ENCODE measurements around the gene HOGA1.

DNA sequence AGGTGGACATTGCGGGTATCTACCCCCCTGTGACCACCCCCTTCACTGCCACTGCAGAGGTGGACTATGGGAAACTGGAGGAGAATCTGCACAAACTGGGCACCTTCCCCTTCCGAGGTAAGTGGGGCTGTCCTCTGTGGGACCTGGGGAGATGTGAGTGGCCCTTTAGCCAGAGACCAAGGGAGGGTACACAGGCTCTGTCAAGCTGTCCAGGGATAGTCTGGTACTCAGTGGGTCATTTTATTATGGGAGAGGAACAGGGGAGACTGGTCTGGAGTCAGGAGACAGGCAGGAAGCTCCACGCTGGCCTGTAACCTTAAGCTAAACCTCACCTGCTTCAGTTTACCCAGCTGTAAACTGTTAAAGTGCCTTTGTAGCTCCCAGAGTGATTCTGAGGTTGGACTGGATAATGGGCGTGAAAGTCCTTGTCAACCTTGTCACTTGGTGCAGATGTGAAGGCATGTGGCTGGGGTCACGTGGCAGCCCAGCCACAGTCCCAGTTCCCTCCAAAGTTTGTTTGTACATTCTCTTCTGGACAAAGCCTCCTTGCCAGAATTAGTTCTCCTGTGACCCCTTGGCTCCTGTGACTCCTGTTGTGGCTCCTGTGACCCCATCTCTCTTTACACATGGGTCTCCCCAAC is 729 bp downstream of the HOGA1 start:
- TF ChIP-seq YY1 (IDR thresholded peaks at IDR 0.05; ENCODE audit: insufficient read depth, insufficient read length) (no peak), ZNF274 (IDR thresholded peaks at IDR 0.05; ENCODE audit: low read depth, low read length) (no peak), SUZ12 (IDR thresholded peaks at IDR 0.05; ENCODE audit: extremely low read depth, insufficient read depth, insufficient read length) (no peak)

Measured in NT2/D1 (cell line).